Mesendoderm (in vitro differentiated cells): ENCODE data around the gene ANKRD33B.

Experiments used
- DNase-seq: peaks from one replicate; pipeline ENCODE4 v3.0.0; 2013
- H2AK5ac ChIP-seq: 2 replicates; pipeline ENCODE4 v1.6.1; 2013; ENCODE audit warnings: low read length, inconsistent platforms
- H2BK120ac ChIP-seq: 2 replicates; pipeline ENCODE4 v1.6.1; 2013; ENCODE audit warnings: low read depth, mild to moderate bottlenecking, low read length, moderate library complexity, mixed read lengths
- H2BK15ac ChIP-seq: replicated peaks from 2 replicates; pipeline ENCODE4 v1.6.1; 2013; ENCODE audit warnings: low read depth, mild to moderate bottlenecking, moderate library complexity
- H2BK5ac ChIP-seq: 2 replicates; pipeline ENCODE4 v1.6.1; 2013; ENCODE audit warnings: low read length, inconsistent platforms
- H3K18ac ChIP-seq: 2 replicates; pipeline ENCODE4 v1.6.1; 2013; ENCODE audit warnings: mild to moderate bottlenecking, low read length, mixed read lengths
- H3K23ac ChIP-seq: one replicate; pipeline ENCODE4 v1.6.1; 2013; ENCODE audit warnings: low read length
- H3K27ac ChIP-seq: 2 replicates; pipeline ENCODE4 v1.5.1; 2013; ENCODE audit warnings: low read depth, mild to moderate bottlenecking, inconsistent platforms, low read length, moderate library complexity
- H3K27me3 ChIP-seq: 2 replicates; pipeline ENCODE4 v1.6.1; 2013; ENCODE audit warnings: low read length, control low read depth, mild to moderate bottlenecking, inconsistent platforms; ENCODE audit not compliant: insufficient read depth, poor library complexity
- H3K36me3 ChIP-seq: 2 replicates; pipeline ENCODE4 v1.6.1; 2013; ENCODE audit warnings: low read length, inconsistent platforms; ENCODE audit not compliant: control insufficient read depth, insufficient read depth
- H3K4ac ChIP-seq: one replicate; pipeline ENCODE4 v1.6.1; 2013; ENCODE audit warnings: low read depth, mild to moderate bottlenecking, low read length, moderate library complexity
- H3K4me1 ChIP-seq: 2 replicates; pipeline ENCODE4 v1.6.1; 2013; ENCODE audit warnings: low read depth, low read length, inconsistent platforms; ENCODE audit not compliant: control insufficient read depth
- H3K4me2 ChIP-seq: 2 replicates; pipeline ENCODE4 v1.6.1; 2013; ENCODE audit warnings: low read length
- H3K4me3 ChIP-seq: 2 replicates; pipeline ENCODE4 v1.5.1; 2013; ENCODE audit warnings: mild to moderate bottlenecking, low read length
- H3K56ac ChIP-seq: one replicate; pipeline ENCODE4 v1.6.1; 2013; ENCODE audit warnings: low read length
- H3K79me1 ChIP-seq: 2 replicates; pipeline ENCODE4 v1.6.1; 2013; ENCODE audit warnings: low read length, inconsistent platforms
- H3K79me2 ChIP-seq: 2 replicates; pipeline ENCODE4 v1.6.1; 2013; ENCODE audit warnings: mild to moderate bottlenecking, low read length; ENCODE audit not compliant: control insufficient read depth, insufficient read depth
- H3K9ac ChIP-seq: 2 replicates; pipeline ENCODE4 v1.6.1; 2013; ENCODE audit warnings: low read length, inconsistent platforms
- H4K5ac ChIP-seq: one replicate; pipeline ENCODE4 v1.6.1; 2013; ENCODE audit warnings: low read length
- H4K8ac ChIP-seq: one replicate; pipeline ENCODE4 v1.6.1; 2013; ENCODE audit warnings: low read depth, mild to moderate bottlenecking, control low read depth, low read length, moderate library complexity
- WGBS: extraction: QIAGEN DNeasy Blood & Tissue Kit; methylation state at CpG from one replicate; pipeline ENCODE4 v1.1.7; 2013; ENCODE audit warnings: low lambda C conversion rate, missing lambda C conversion rate; ENCODE audit not compliant: insufficient coverage; ENCODE audit errors: extremely low coverage; 5-methylcytosine and 5-hydroxymethylcytosine counted together

The ANKRD33B gene

GRCh38 chr5:10665799-10666198, 101.9 kb downstream of the ANKRD33B start:
- Histone ChIP-seq H3K4me3 (no peak overlapping the region), H3K36me3 (no peaks in the 10 kb centered on the region), H3K23ac (no peak overlapping the region), H3K18ac (no peak overlapping the region), H3K4me1 (no peaks in the 10 kb centered on the region), H4K8ac (no peak overlapping the region), H3K27ac (no peak overlapping the region), H3K27me3 (no peaks in the 10 kb centered on the region), H2BK120ac (no peak overlapping the region), H2AK5ac (no peak overlapping the region), H2BK15ac (no peak overlapping the region), H4K5ac (no peak overlapping the region), H3K4ac (no peak overlapping the region), H3K79me1 (no peaks in the 10 kb centered on the region), H3K56ac (no peak overlapping the region), H3K4me2 (no peak overlapping the region), H2BK5ac (no peak overlapping the region), H3K79me2 (no peaks in the 10 kb centered on the region), H3K9ac (no peak overlapping the region)
- no CpG with 5 or more reads among the region's 9 CpGs for WGBS
- DNase-seq: no peak

- Histone ChIP-seq H3K56ac (no peak overlapping the region), H3K36me3 (no peaks in the 10 kb centered on the region), H2BK120ac (no peak overlapping the region), H3K79me1 (no peaks in the 10 kb centered on the region), H3K18ac (no peak overlapping the region), H2BK15ac (no peak overlapping the region), H2BK5ac (no peak overlapping the region), H3K27ac (no peak overlapping the region), H4K8ac (no peak overlapping the region), H3K4me2 (no peak overlapping the region), H3K4ac (no peak overlapping the region), H3K4me1 (no peaks in the 10 kb centered on the region), H4K5ac (no peak overlapping the region), H2AK5ac (no peak overlapping the region), H3K79me2 (no peaks in the 10 kb centered on the region), H3K9ac (no peak overlapping the region), H3K23ac (no peak overlapping the region), H3K27me3 (no peaks in the 10 kb centered on the region), H3K4me3 (no peak overlapping the region)
- WGBS: no CpG with 5 or more reads among the region's 7 CpGs
- no peak for DNase-seq
Observed at GRCh38 chr5:10666531-10667299, 102.8 kb downstream of the ANKRD33B start.

GRCh38 chr5:10667431-10668057, 103.7 kb downstream of the ANKRD33B start:
- Histone ChIP-seq H2BK120ac (no peak overlapping the region), H3K9ac (no peak overlapping the region), H4K5ac (no peak overlapping the region), H3K36me3 (no peaks in the 10 kb centered on the region), H3K4me3 (no peak overlapping the region), H2BK5ac (no peak overlapping the region), H3K79me2 (no peaks in the 10 kb centered on the region), H3K18ac (no peak overlapping the region), H3K27ac (no peak overlapping the region), H2AK5ac (no peak overlapping the region), H3K23ac (no peak overlapping the region), H3K79me1 (no peaks in the 10 kb centered on the region), H3K4me2 (no peak overlapping the region), H3K4me1 (no peaks in the 10 kb centered on the region), H2BK15ac (no peak overlapping the region), H3K27me3 (no peaks in the 10 kb centered on the region), H3K56ac (no peak overlapping the region), H4K8ac (no peak overlapping the region), H3K4ac (no peak overlapping the region)
- no CpG with 5 or more reads among the region's 6 CpGs for WGBS
- no peak for DNase-seq

- H2BK120ac ChIP-seq: no peak overlapping the region
- H4K8ac ChIP-seq: no peak overlapping the region
- no peak overlapping the region for H3K4ac ChIP-seq
- no peak overlapping the region for H3K4me2 ChIP-seq
- H3K4me3 ChIP-seq: no peak overlapping the region
- H2AK5ac ChIP-seq: no peak overlapping the region
- no peak for DNase-seq
- H2BK5ac ChIP-seq: no peak overlapping the region
- no peak overlapping the region for H3K56ac ChIP-seq
- no peak overlapping the region for H4K5ac ChIP-seq
- no peaks in the 10 kb centered on the region for H3K4me1 ChIP-seq
- H3K79me1 ChIP-seq: no peaks in the 10 kb centered on the region
- H3K79me2 ChIP-seq: no peaks in the 10 kb centered on the region
- no peaks in the 10 kb centered on the region for H3K36me3 ChIP-seq
- no peak overlapping the region for H3K18ac ChIP-seq
- no CpG with 5 or more reads among the region's 4 CpGs for WGBS
- no peak overlapping the region for H3K23ac ChIP-seq
- no peak overlapping the region for H3K9ac ChIP-seq
- H3K27ac ChIP-seq: no peak overlapping the region
- H3K27me3 ChIP-seq: no peaks in the 10 kb centered on the region
- no peak overlapping the region for H2BK15ac ChIP-seq
Observed at GRCh38 chr5:10668697-10669096, 104.8 kb downstream of the ANKRD33B start.

- Histone ChIP-seq H3K9ac (no peak overlapping the region), H2BK5ac (no peak overlapping the region), H3K27ac (no peak overlapping the region), H3K4me3 (no peak overlapping the region), H3K27me3 (no peaks in the 10 kb centered on the region), H3K56ac (no peak overlapping the region), H3K79me2 (no peaks in the 10 kb centered on the region), H2BK15ac (no peak overlapping the region), H3K4me1 (no peaks in the 10 kb centered on the region), H3K36me3 (no peaks in the 10 kb centered on the region), H2AK5ac (no peak overlapping the region), H4K8ac (no peak overlapping the region), H3K4ac (no peak overlapping the region), H3K18ac (no peak overlapping the region), H3K4me2 (no peak overlapping the region), H3K23ac (no peak overlapping the region), H2BK120ac (no peak overlapping the region), H3K79me1 (no peaks in the 10 kb centered on the region), H4K5ac (no peak overlapping the region)
- no peak for DNase-seq
- no CpG with 5 or more reads among the region's 1 CpG for WGBS
Observed at GRCh38 chr5:10669983-10670382, 106.1 kb downstream of the ANKRD33B start.
